HG02588 (cell line): ENCODE results near the gene SRRM3.
"Not testable (repeated sequence)": the region's sequence is repeated elsewhere in the genome, so short reads cannot be mapped to it uniquely, and the experiment has no call there.

Experiments
- ATAC-seq: cut with Tn5 transposase; IDR thresholded peaks from one replicate; pipeline ENCODE4 v1.9.1; 2021; ENCODE audit warnings: mild to moderate bottlenecking, moderate library complexity; ENCODE audit not compliant: unreplicated experiment

Gene SRRM3

DNA sequence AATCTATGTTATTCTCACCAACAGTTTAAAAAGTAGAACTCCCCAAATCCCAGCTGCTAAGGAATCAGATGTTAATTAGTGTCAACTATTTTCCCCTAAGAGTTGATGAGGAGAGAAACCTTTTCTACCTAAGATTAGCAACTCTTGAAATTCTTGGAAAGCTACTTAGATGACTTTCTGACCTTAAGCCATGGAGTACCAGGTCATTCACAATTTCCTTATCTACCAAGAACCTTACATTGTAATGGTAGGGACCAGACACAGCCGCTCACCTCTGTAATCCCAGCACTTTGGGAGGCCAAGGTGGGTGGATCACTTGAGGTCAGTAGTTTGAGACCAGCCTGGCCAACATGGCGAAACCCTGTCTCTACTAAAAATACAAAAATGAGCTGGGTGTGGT, 133.7 kb downstream of the SRRM3 start:
- not testable (repeated sequence) for ATAC-seq

GRCh38 chr7:76336094-76336493, 134.4 kb downstream of the SRRM3 start:
- ATAC-seq, result no peak
